PC-3 (cell line): ENCODE data around the gene GDPD5. TPM values are rescaled to one million over a fixed set of nuclear protein-coding genes. Genes with fewer than 3 reads are reported as not detected.

Experiments used
- ATAC-seq: fragments of 200-7000 bp; cut with Tn5 transposase; 2 replicates; pipeline ENCODE4 v1.9.1; 2020; ENCODE audit warnings: mild to moderate bottlenecking, moderate library complexity
- BruUV-seq: library from RNA; stranded (reverse); fragments of 400-500 nt; replicated peaks from 2 replicates; lab custom pipeline; 2021; lab: Mats Ljungman, UMichigan
- CTCF ChIA-PET: fragments of 300-600 bp; sonication (Branson Sonifier 250); formaldehyde crosslinking; loops from one replicate; lab custom pipeline; 2022; ENCODE audit warnings: antibody characterized with exemption; lab: Charles Lee
- POLR2A ChIA-PET: fragments of 300-600 bp; sonication (Branson Sonifier 250); formaldehyde crosslinking; loops from one replicate; lab custom pipeline; 2022; ENCODE audit warnings: antibody characterized with exemption; ENCODE audit not compliant: unreplicated experiment; lab: Charles Lee
- DNase-seq: peaks from one replicate; pipeline ENCODE4 v3.0.0-alpha.2; 2015
- H2AFZ ChIP-seq: fragments of 300-600 bp; sonication (generic); 2 replicates; pipeline ENCODE4 v1.6.0; 2016; ENCODE audit warnings: antibody characterized with exemption, low read length
- H3F3A ChIP-seq: fragments of 300-600 bp; sonication (generic); one replicate; pipeline ENCODE4 v1.6.0; 2017; ENCODE audit warnings: antibody characterized with exemption, low read length, control low read depth, mild to moderate bottlenecking; ENCODE audit not compliant: unreplicated experiment
- H3K27ac ChIP-seq: fragments of 300-600 bp; sonication (generic); 2 replicates; pipeline ENCODE4 v1.5.1; 2016; ENCODE audit warnings: mild to moderate bottlenecking, low read length
- H3K27me3 ChIP-seq: fragments of 300-600 bp; sonication (generic); 2 replicates; pipeline ENCODE4 v1.6.1; 2016; ENCODE audit warnings: low read length, mixed read lengths
- H3K36me3 ChIP-seq: fragments of 300-600 bp; sonication (generic); 2 replicates; pipeline ENCODE4 v1.6.1; 2016; ENCODE audit warnings: low read depth, mixed run types, low read length, mixed read lengths
- H3K4me1 ChIP-seq: fragments of 300-600 bp; sonication (generic); 2 replicates; pipeline ENCODE4 v1.5.1; 2016; ENCODE audit warnings: low read length; ENCODE audit not compliant: insufficient read depth
- H3K4me2 ChIP-seq: fragments of 300-600 bp; sonication (generic); 2 replicates; pipeline ENCODE4 v1.6.0; 2016; ENCODE audit warnings: low read length
- H3K4me3 ChIP-seq: fragments of 300-600 bp; sonication (generic); 2 replicates; pipeline ENCODE4 v1.5.1; 2016; ENCODE audit warnings: mild to moderate bottlenecking, low read length, mixed read lengths
- H3K79me2 ChIP-seq: fragments of 300-600 bp; sonication (generic); 2 replicates; pipeline ENCODE4 v1.6.1; 2017; ENCODE audit warnings: low read length, mixed read lengths
- H3K9ac ChIP-seq: fragments of 300-600 bp; sonication (generic); 2 replicates; pipeline ENCODE4 v1.6.0; 2016; ENCODE audit warnings: mild to moderate bottlenecking, low read length
- H3K9me2 ChIP-seq: fragments of 300-600 bp; sonication (generic); replicated peaks from 2 replicates; pipeline ENCODE4 v1.6.1; 2016; ENCODE audit warnings: mixed run types, low read length, mixed read lengths
- H3K9me3 ChIP-seq: fragments of 300-600 bp; sonication (generic); 2 replicates; pipeline ENCODE4 v1.6.1; 2016; ENCODE audit warnings: low read length, mixed read lengths
- H4K20me1 ChIP-seq: fragments of 300-600 bp; sonication (generic); 2 replicates; pipeline ENCODE4 v1.6.1; 2016; ENCODE audit warnings: low read length, mixed read lengths
- CTCF ChIP-seq: fragments of 300-600 bp; sonication (generic); conservative IDR thresholded peaks from 2 replicates; pipeline ENCODE4 v1.5.1; 2017; ENCODE audit warnings: antibody characterized with exemption, low read depth, mild to moderate bottlenecking, low read length
- EZH2 ChIP-seq: fragments of 300-600 bp; sonication (generic); IDR thresholded peaks from one replicate; pipeline ENCODE4 v1.6.1; 2017; ENCODE audit warnings: antibody characterized with exemption, mild to moderate bottlenecking, low read length; ENCODE audit not compliant: unreplicated experiment
- EZH2phosphoT487 ChIP-seq: fragments of 300-600 bp; sonication (generic); IDR thresholded peaks from 2 replicates; pipeline ENCODE4 v1.6.1; 2018; ENCODE audit warnings: mild to moderate bottlenecking, antibody characterized with exemption, low read length, borderline replicate concordance
- intact Hi-C: fragments of 100-400 bp; cut with micrococcal nuclease; formaldehyde crosslinking; loops from 2 replicates; pipeline ENCODE4 v1.9.0; 2023
- total RNA-seq: library from RNA; depleted of rRNA; stranded (reverse); fragments of >200 nt; gene quantifications from 2 replicates; pipeline ENCODE4 v1.2.3, GENCODE V29; 2014

Gene GDPD5
- total RNA-seq, 1 experiment from 2014 or later: 21.4 TPM

GRCh38 chr11:75539459-75540334 is 14.0 kb upstream of the GDPD5 start:
- Histone ChIP-seq H3K4me1 (peaks cover 23% of the 10 kb centered on the region), H3K9ac (no peak overlapping the region), H3K4me2 (no peak overlapping the region), H3K36me3 (no peaks in the 10 kb centered on the region), H4K20me1 (no peaks in the 10 kb centered on the region), H3K27me3 (no peaks in the 10 kb centered on the region), H3K79me2 (no peaks in the 10 kb centered on the region), H3K27ac (no peak overlapping the region), H3K9me2 (no peaks in the 10 kb centered on the region), H3K4me3 (no peak overlapping the region), H3F3A (no peaks in the 10 kb centered on the region), H2AFZ (no peak overlapping the region), H3K9me3 (no peaks in the 10 kb centered on the region)
- no TSS peak for BruUV-seq
- ChIA-PET POLR2A (no interaction called here), CTCF (no interaction called here)
- intact Hi-C loops: loop anchor here (10.0 kb wide), 1 partner anchor 155 kb away; no protein-coding TSS in a partner anchor
- ATAC-seq (no peak), DNase-seq (no peak)
- TF ChIP-seq CTCF: no peak
- TF ChIP-seq EZH2: no peak
- TF ChIP-seq EZH2phosphoT487: no peak

- H3K27ac ChIP-seq: no peak overlapping the region
- no TSS peak for BruUV-seq
- H3K27me3 ChIP-seq: no peaks in the 10 kb centered on the region
- DNase-seq (no peak), ATAC-seq (no peak)
- TF ChIP-seq CTCF (no peak), EZH2phosphoT487 (no peak), EZH2 (no peak)
- H3K4me1 ChIP-seq: peaks cover 35% of the 10 kb centered on the region
- no peaks in the 10 kb centered on the region for H3F3A ChIP-seq
- H4K20me1 ChIP-seq: no peaks in the 10 kb centered on the region
- no peak overlapping the region for H2AFZ ChIP-seq
- H3K79me2 ChIP-seq: no peaks in the 10 kb centered on the region
- H3K36me3 ChIP-seq: no peaks in the 10 kb centered on the region
- intact Hi-C loops: no loop called here
- no peaks in the 10 kb centered on the region for H3K9me2 ChIP-seq
- CTCF ChIA-PET: no interaction called here
- no peak overlapping the region for H3K4me2 ChIP-seq
- no peak overlapping the region for H3K9ac ChIP-seq
- H3K9me3 ChIP-seq: no peaks in the 10 kb centered on the region
- no peak overlapping the region for H3K4me3 ChIP-seq
- POLR2A ChIA-PET: no interaction called here
Measured at GRCh38 chr11:75538150-75538942, 12.6 kb upstream of the GDPD5 start.
